Caco-2 (cell line): ENCODE measurements around the gene RBM17. TPM values are rescaled to one million over a fixed set of nuclear protein-coding genes. Genes with fewer than 3 reads are reported as not detected.

ENCODE experiments used
- BruUV-seq: library from RNA; stranded (reverse); fragments of 400-500 nt; replicated peaks from 2 replicates; lab custom pipeline; 2021; lab: Mats Ljungman, UMichigan
- CTCF ChIA-PET: fragments of 300-600 bp; sonication (Branson Sonifier 250); formaldehyde crosslinking; loops from one replicate; lab custom pipeline; 2022; ENCODE audit warnings: antibody characterized with exemption; lab: Charles Lee
- POLR2A ChIA-PET: fragments of 300-600 bp; sonication (Branson Sonifier 250); formaldehyde crosslinking; loops from one replicate; lab custom pipeline; 2022; ENCODE audit warnings: antibody characterized with exemption; lab: Charles Lee
- DNase-seq, 2 experiments: peaks; one replicate each; pipeline versions ENCODE4 v3.0.0 to v3.0.0-alpha.2; 2020 to 2022
- H3K27me3 ChIP-seq: replicated peaks from 2 replicates; pipeline ENCODE4 v1.6.0; 2011; ENCODE audit warnings: low read length; ENCODE audit not compliant: control insufficient read depth, insufficient read depth
- H3K36me3 ChIP-seq: 2 replicates; pipeline ENCODE4 v1.5.1; 2011; ENCODE audit warnings: low read length; ENCODE audit not compliant: control insufficient read depth, insufficient read depth
- H3K4me1 ChIP-seq: fragments of 250-450 bp; sonication (Bioruptor Pico); 2 replicates; pipeline ENCODE4 v1.5.1; 2020; ENCODE audit warnings: mild to moderate bottlenecking
- H3K4me3 ChIP-seq: 2 replicates; pipeline ENCODE4 v1.5.1; 2011; ENCODE audit warnings: low read depth, mild to moderate bottlenecking, control low read depth, low read length
- H3K9me3 ChIP-seq: fragments of 250-450 bp; sonication (Bioruptor Pico); 2 replicates; pipeline ENCODE4 v1.5.1; 2020; ENCODE audit warnings: mild to moderate bottlenecking, moderate library complexity
- H3K27ac Mint-ChIP-seq: one replicate; pipeline ENCODE4 v1.8.0; 2022; ENCODE audit warnings: mixed read lengths; ENCODE audit not compliant: unreplicated experiment
- H3K27me3 Mint-ChIP-seq: one replicate; pipeline ENCODE4 v1.8.0; 2022; ENCODE audit warnings: mixed read lengths; ENCODE audit not compliant: insufficient read depth, unreplicated experiment
- H3K36me3 Mint-ChIP-seq: one replicate; pipeline ENCODE4 v1.8.0; 2022; ENCODE audit warnings: mild to moderate bottlenecking, mixed read lengths; ENCODE audit not compliant: insufficient read depth, unreplicated experiment
- H3K4me1 Mint-ChIP-seq: one replicate; pipeline ENCODE4 v1.8.0; 2022; ENCODE audit warnings: low read depth, mixed read lengths; ENCODE audit not compliant: unreplicated experiment
- H3K4me3 Mint-ChIP-seq: one replicate; pipeline ENCODE4 v1.8.0; 2022; ENCODE audit warnings: mild to moderate bottlenecking, moderate library complexity, mixed read lengths; ENCODE audit not compliant: unreplicated experiment
- H3K9me3 Mint-ChIP-seq: one replicate; pipeline ENCODE4 v1.8.0; 2022; ENCODE audit warnings: mixed read lengths; ENCODE audit not compliant: unreplicated experiment
- CTCF ChIP-seq, 2 experiments: fragments of 200-600 bp in 1 of 2; IDR thresholded peaks; 1 replicate in 1 of 2; 2 replicates in 1 of 2; pipeline versions ENCODE4 v1.5.1 to v1.8.0; 2011 to 2022; ENCODE audit warnings: antibody characterized with exemption in 1 of 2, control low read depth in 1 of 2, inconsistent platforms in 1 of 2, low read depth in 1 of 2, low read length in 1 of 2, mild to moderate bottlenecking in 1 of 2, moderate library complexity in 1 of 2; ENCODE audit not compliant: insufficient read depth in 1 of 2, severe bottlenecking in 1 of 2, unreplicated experiment in 1 of 2
- intact Hi-C: fragments of 100-400 bp; cut with micrococcal nuclease; formaldehyde crosslinking; loops from one replicate; pipeline ENCODE4 v1.10.0; 2022; ENCODE audit not compliant: unreplicated experiment
- total RNA-seq: library from RNA; stranded (reverse); gene quantifications from 2 replicates; pipeline ENCODE4 v1.2.3, GENCODE V29; 2022

The RBM17 gene
- total RNA-seq, 1 experiment from 2014 or later = 290 TPM

- intact Hi-C loops = no loop called here
- no TSS peak for BruUV-seq
- DNase-seq = no peak
- Mint-ChIP-seq H3K9me3 (no peaks in the 10 kb centered on the region), H3K27ac (no peak overlapping the region), H3K4me3 (no peak overlapping the region), H3K36me3 (no peaks in the 10 kb centered on the region), H3K4me1 (peaks cover 7% of the 10 kb centered on the region), H3K27me3 (peaks cover 26% of the 10 kb centered on the region)
- CTCF ChIA-PET = interaction anchor here (1.0 kb wide), 1 partner anchor 99 kb away, joined by 3 read pairs; no protein-coding TSS in a partner anchor
- Histone ChIP-seq H3K4me3 (no peak overlapping the region), H3K9me3 (no peaks in the 10 kb centered on the region), H3K27me3 (0 out of 2 replicates have a peak, but pooled peaks cover 1% of the 10 kb centered on the region), H3K36me3 (no peaks in the 10 kb centered on the region), H3K4me1 (no peaks in the 10 kb centered on the region)
- POLR2A ChIA-PET = interaction anchor here (0.6 kb wide), 1 partner anchor 199 kb away, joined by 4 read pairs; no protein-coding TSS in a partner anchor
- TF ChIP-seq CTCF (IDR thresholded peaks at IDR 0.05; ENCODE audit: insufficient read depth in 1 of 2, low read depth in 1 of 2, low read length in 1 of 2, severe bottlenecking in 1 of 2, unreplicated experiment in 1 of 2) = no peak
Observed at GRCh38 chr10:6048281-6049030, 40.4 kb upstream of the RBM17 start.

- H3K36me3 Mint-ChIP-seq = no peaks in the 10 kb centered on the region
- H3K4me1 Mint-ChIP-seq = peaks cover 7% of the 10 kb centered on the region
- H3K9me3 Mint-ChIP-seq = no peaks in the 10 kb centered on the region
- Histone ChIP-seq H3K36me3 (no peaks in the 10 kb centered on the region), H3K4me1 (no peaks in the 10 kb centered on the region), H3K27me3 (0 out of 2 replicates have a peak, but pooled peaks cover 1% of the 10 kb centered on the region), H3K9me3 (no peaks in the 10 kb centered on the region), H3K4me3 (no peak overlapping the region)
- H3K27ac Mint-ChIP-seq = no peak overlapping the region
- H3K27me3 Mint-ChIP-seq = peaks cover 29% of the 10 kb centered on the region
- ChIA-PET POLR2A (interaction anchor here (0.6 kb wide), 1 partner anchor 200 kb away, joined by 4 read pairs; no protein-coding TSS in a partner anchor), CTCF (interaction anchor here (1.0 kb wide), 1 partner anchor 100 kb away, joined by 3 read pairs; no protein-coding TSS in a partner anchor)
- no TSS peak for BruUV-seq
- no peak for TF ChIP-seq CTCF (IDR thresholded peaks at IDR 0.05; ENCODE audit: insufficient read depth in 1 of 2, low read depth in 1 of 2, low read length in 1 of 2, severe bottlenecking in 1 of 2, unreplicated experiment in 1 of 2)
- intact Hi-C loops = no loop called here
- no peak for DNase-seq
- no peak overlapping the region for H3K4me3 Mint-ChIP-seq
Observed at GRCh38 chr10:6049031-6049400, 39.8 kb upstream of the RBM17 start.

- peak overlapping the region; percentile 59 for H3K4me3 Mint-ChIP-seq
Observed at GRCh38 chr10:6050801-6051445, 37.9 kb upstream of the RBM17 start.

More at GRCh38 chr10:6050801-6051445, 37.9 kb upstream of the RBM17 start:
- CTCF ChIA-PET = no interaction called here
- peak; percentile 64 to 68 for DNase-seq
- Mint-ChIP-seq H3K9me3 (no peaks in the 10 kb centered on the region), H3K27ac (no peak overlapping the region), H3K36me3 (no peaks in the 10 kb centered on the region), H3K27me3 (peaks cover 30% of the 10 kb centered on the region), H3K4me1 (peaks cover 7% of the 10 kb centered on the region)
- Histone ChIP-seq H3K36me3 (no peaks in the 10 kb centered on the region), H3K9me3 (no peaks in the 10 kb centered on the region), H3K4me3 (no peak overlapping the region), H3K27me3 (0 out of 2 replicates have a peak, but pooled peaks cover 1% of the 10 kb centered on the region), H3K4me1 (no peaks in the 10 kb centered on the region)
- BruUV-seq = no TSS peak
- intact Hi-C loops = loop anchor here (1.0 to 2.0 kb wide), 2 partner anchors 37 to 102 kb away; no protein-coding TSS in a partner anchor
- TF ChIP-seq CTCF (IDR thresholded peaks at IDR 0.05; ENCODE audit: insufficient read depth in 1 of 2, low read depth in 1 of 2, low read length in 1 of 2, severe bottlenecking in 1 of 2, unreplicated experiment in 1 of 2) = peak in 1 of 2 experiments; percentile 56
- POLR2A ChIA-PET = no interaction called here
